BLaER1 (cell line): ENCODE data around the gene PITPNB.

Source experiments
- H3K27ac ChIP-seq: shearing (Covaris generic); formaldehyde crosslinking; 2 replicates; pipeline ENCODE4 v1.8.1; 2022
- H3K27me3 ChIP-seq: shearing (Covaris generic); formaldehyde crosslinking; 2 replicates; pipeline ENCODE4 v1.8.1; 2022
- H3K36me3 ChIP-seq: shearing (Covaris generic); formaldehyde crosslinking; 2 replicates; pipeline ENCODE4 v1.8.1; 2022
- H3K4me1 ChIP-seq: shearing (Covaris generic); formaldehyde crosslinking; 2 replicates; pipeline ENCODE4 v1.8.1; 2022
- H3K4me2 ChIP-seq: shearing (Covaris generic); formaldehyde crosslinking; 2 replicates; pipeline ENCODE4 v1.8.1; 2022
- H3K4me3 ChIP-seq: shearing (Covaris generic); formaldehyde crosslinking; 2 replicates; pipeline ENCODE4 v1.8.1; 2022
- H3K9ac ChIP-seq: shearing (Covaris generic); formaldehyde crosslinking; 2 replicates; pipeline ENCODE4 v1.8.1; 2022
- H3K9me3 ChIP-seq: shearing (Covaris generic); formaldehyde crosslinking; 2 replicates; pipeline ENCODE4 v1.8.1; 2022
- H4K20me1 ChIP-seq: shearing (Covaris generic); formaldehyde crosslinking; 2 replicates; pipeline ENCODE4 v1.8.1; 2022
- Cebpa-rat ChIP-seq: shearing (Covaris generic); IDR thresholded peaks from 2 replicates; pipeline ENCODE4 v1.8.1; 2022

The PITPNB gene

DNA sequence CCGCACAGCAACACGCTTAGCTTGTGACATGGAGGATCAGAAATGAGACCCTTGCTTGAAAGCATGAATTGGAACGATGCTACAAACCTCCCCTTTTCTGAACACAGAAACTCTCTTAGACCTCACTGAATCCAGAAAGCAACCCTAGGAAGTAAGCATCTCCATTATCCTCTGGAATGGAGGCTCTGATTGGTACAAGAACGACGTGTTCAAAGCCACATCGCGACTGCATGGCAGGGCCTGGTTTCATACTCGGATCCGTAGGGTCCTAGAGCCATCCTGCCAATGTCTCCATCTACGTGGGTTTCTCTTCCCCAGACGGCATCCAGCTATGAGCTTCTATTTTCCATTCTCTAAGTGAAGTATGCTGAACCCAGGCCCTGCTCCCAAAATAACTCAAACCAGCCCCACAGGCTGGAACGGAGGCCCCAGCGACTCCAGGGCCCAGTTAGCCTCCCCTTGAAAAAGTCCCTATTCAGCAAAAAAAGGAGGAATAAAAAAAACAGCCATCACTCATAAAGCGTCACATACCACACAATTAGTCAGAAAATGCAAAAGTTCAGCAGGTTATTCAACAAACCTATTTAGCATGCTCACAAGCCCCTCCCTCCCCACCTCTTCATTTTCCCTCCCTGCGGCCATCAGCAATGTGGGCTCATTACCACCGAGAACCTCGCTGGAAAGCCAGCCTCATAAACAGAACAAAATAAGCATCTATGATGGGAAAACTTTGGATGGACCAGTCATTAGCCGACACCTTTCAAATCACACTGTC is 110.4 kb downstream of the PITPNB start:
- no peaks in the 10 kb centered on the region for H4K20me1 ChIP-seq
- H3K27me3 ChIP-seq, result no peaks in the 10 kb centered on the region
- peaks cover 17% of the 10 kb centered on the region for H3K4me1 ChIP-seq
- no peaks in the 10 kb centered on the region for H3K9me3 ChIP-seq
- H3K9ac ChIP-seq, result no peak overlapping the region
- H3K36me3 ChIP-seq, result no peaks in the 10 kb centered on the region
- H3K4me3 ChIP-seq, result no peak overlapping the region
- TF ChIP-seq Cebpa-rat, result no peak
- no peak overlapping the region for H3K4me2 ChIP-seq
- H3K27ac ChIP-seq, result no peak overlapping the region

DNA sequence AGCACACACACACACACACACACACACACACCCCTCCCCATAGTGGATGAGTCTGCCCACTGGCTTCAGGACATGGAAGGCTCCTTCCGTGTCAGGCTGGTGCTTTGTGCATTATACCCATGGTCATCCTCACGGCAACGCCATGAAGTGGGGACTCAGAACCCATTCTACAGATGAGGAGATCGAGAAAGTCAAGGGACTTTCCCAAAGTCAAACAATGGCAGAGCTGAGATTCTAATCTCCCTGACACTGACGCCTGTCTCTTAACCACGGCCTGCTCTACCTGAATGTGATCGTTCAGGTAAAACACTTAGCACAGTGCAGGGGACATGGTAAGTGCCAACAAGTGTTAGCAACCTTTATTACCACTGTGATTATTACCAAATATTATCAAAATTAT is 113.2 kb downstream of the PITPNB start:
- Histone ChIP-seq H3K9ac (no peak overlapping the region), H3K36me3 (no peaks in the 10 kb centered on the region), H3K4me3 (no peak overlapping the region), H3K4me1 (peaks cover 27% of the 10 kb centered on the region), H4K20me1 (no peaks in the 10 kb centered on the region), H3K4me2 (no peak overlapping the region), H3K27ac (no peak overlapping the region), H3K27me3 (peaks cover 14% of the 10 kb centered on the region), H3K9me3 (no peaks in the 10 kb centered on the region; the same call in 1 of the 2 replicates)
- TF ChIP-seq Cebpa-rat, result no peak

DNA sequence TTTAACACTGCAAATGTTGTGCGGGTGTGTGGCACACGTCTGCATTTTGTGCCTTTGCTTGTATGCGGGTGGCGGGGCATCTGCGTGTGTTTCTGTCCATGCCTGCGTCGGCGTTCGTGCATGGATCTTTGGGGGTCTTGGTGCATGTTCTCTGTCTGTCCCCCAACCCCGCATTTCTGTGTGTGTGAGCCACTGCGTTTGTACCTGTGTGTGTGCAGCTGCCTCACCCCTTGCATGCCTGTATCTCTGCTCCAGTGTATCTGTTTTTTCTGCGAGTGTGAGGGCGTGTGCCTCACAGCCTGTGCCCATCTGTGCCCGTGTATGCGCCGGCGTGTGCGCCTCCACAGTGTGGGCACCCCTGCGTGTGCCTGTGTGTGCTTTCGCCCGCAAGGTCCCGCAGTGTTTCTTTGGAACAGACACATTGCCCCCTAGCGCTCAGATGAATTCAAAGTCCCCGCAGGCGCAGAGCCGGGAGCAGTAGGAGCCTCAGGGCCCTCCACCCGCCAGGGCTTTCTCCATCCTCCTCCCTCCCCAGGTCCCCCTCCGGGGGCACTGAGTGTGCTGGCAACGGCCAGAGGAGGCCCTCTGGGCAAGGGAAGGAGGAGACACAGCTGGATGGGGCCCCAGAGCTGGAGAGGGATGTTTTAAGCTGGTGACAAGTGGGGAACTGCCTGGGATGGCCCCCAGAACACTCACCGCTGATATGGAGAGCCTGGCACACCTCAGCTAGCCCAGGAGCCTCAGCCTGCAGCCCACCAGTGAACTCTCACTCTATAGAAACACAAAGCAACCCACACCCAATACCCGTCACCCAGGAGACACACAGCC is 114.4 kb downstream of the PITPNB start:
- TF ChIP-seq Cebpa-rat, result no peak
- H3K27ac ChIP-seq, result no peak overlapping the region; the same call in 1 of the 2 replicates
- H3K4me1 ChIP-seq, result peaks cover 36% of the 10 kb centered on the region
- H3K9me3 ChIP-seq, result peaks cover 2% of the 10 kb centered on the region; the same call in 1 of the 2 replicates
- peaks cover 8% of the 10 kb centered on the region; the same call in 1 of the 2 replicates for H4K20me1 ChIP-seq
- no peak overlapping the region for H3K4me3 ChIP-seq
- H3K36me3 ChIP-seq, result no peaks in the 10 kb centered on the region
- peak overlapping the region; percentile 51 for H3K4me2 ChIP-seq
- peaks cover 25% of the 10 kb centered on the region for H3K27me3 ChIP-seq
- no peak overlapping the region for H3K9ac ChIP-seq

DNA sequence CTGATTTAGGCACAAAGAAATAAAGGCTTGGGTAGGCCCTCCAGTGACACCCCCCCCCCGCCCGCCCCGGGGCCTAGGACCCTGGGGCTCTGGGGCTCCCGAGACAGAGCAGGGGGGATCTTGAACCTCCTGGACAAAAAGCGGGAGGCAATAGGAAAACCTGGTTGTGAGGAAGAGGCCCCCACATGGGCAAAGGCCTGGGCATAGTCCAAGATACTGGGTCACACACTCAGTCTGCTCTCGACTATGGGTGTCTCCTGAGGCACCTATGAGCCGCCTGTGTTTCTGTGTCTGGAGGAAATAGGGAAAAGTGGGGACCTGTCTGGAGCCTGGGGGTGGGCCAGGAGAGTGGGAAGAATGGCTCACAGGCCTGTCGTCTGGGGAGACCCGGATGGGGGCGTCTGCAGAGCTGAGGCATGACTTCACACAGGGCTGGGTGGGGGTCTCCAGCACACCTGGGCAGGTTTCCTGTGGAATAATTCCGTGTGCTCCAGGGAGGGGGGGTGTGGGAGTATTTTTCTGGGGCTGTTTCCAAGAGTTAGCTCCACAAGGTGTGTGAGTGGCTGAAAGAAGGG is 115.1 kb downstream of the PITPNB start:
- Histone ChIP-seq H3K27ac (0 out of 2 replicates have a peak overlapping the region, but pooled peaks have one; percentile 18), H3K36me3 (no peaks in the 10 kb centered on the region; the same call in 1 of the 2 replicates), H3K9ac (no peak overlapping the region), H3K9me3 (peaks cover 5% of the 10 kb centered on the region; the same call in 1 of the 2 replicates), H3K4me1 (peaks cover 36% of the 10 kb centered on the region), H3K4me2 (peak overlapping the region; percentile 51), H4K20me1 (peaks cover 12% of the 10 kb centered on the region; the same call in 1 of the 2 replicates), H3K27me3 (peaks cover 27% of the 10 kb centered on the region), H3K4me3 (no peak overlapping the region)
- no peak for TF ChIP-seq Cebpa-rat

DNA sequence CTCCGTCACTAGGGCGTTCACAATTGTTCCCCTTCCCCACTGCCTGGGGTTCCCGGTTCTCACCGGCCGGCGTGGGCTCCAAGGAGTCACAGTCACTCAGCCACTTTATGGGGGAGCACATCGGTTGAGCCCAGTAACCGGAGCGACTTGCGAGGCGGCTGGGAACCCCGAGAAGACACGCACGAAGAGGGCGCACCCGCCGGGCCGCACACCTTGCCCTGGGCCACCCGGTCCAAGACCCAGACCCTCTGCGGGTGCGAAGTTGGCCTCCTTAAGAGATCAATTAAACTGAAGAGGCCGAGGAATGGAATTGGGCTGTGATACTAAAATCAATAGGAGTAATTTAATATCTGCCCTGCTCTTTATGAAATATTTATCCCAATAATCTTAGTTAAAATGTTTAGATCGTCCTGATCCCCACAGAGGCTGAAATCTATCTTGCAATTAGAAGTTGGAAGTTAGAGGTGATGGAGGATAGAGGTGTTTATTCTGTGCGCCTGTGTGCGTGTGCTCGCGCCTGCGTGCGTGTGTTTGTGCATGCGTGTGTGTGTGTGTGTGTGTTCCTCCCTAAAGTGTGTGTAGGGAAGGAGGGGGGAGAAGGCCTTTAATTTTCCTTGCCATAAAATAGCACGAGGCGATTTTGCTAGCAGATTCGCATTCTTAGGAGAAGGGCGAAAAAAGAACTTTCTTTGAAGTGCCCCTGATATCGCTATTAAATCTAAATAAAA is 116.5 kb downstream of the PITPNB start:
- peaks cover 7% of the 10 kb centered on the region; the same call in 1 of the 2 replicates for H3K36me3 ChIP-seq
- H3K9me3 ChIP-seq, result peaks cover 19% of the 10 kb centered on the region
- peaks cover 32% of the 10 kb centered on the region for H3K4me1 ChIP-seq
- peak overlapping the region; percentile 73 for H3K27ac ChIP-seq
- TF ChIP-seq Cebpa-rat, result no peak
- H3K4me3 ChIP-seq, result peak overlapping the region; percentile 72
- peak overlapping the region; percentile 79 for H3K4me2 ChIP-seq
- peak overlapping the region; percentile 80 for H3K9ac ChIP-seq
- peaks cover 12% of the 10 kb centered on the region; the same call in 1 of the 2 replicates for H4K20me1 ChIP-seq
- peaks cover 27% of the 10 kb centered on the region for H3K27me3 ChIP-seq
